Activated CD4-positive, CD25-positive, alpha-beta regulatory T cell treated with anti-CD3 and anti-CD28 coated beads, Interleukin-2, amount 50 U/mL, for 24 hours (primary cell): ENCODE results near the gene IGSF23.
"Not testable (repeated sequence)": the region's sequence is repeated elsewhere in the genome, so short reads cannot be mapped to it uniquely, and the experiment has no call there.

ENCODE experiments used
- ATAC-seq, 2 donors: fragments of 150-1000 bp; cut with Tn5 transposase; one replicate each; pipeline ENCODE4 v1.10.0; 2021; ENCODE audit warnings: mild to moderate bottlenecking in 1 of 2, moderate library complexity in 1 of 2

IGSF23 gene

DNA sequence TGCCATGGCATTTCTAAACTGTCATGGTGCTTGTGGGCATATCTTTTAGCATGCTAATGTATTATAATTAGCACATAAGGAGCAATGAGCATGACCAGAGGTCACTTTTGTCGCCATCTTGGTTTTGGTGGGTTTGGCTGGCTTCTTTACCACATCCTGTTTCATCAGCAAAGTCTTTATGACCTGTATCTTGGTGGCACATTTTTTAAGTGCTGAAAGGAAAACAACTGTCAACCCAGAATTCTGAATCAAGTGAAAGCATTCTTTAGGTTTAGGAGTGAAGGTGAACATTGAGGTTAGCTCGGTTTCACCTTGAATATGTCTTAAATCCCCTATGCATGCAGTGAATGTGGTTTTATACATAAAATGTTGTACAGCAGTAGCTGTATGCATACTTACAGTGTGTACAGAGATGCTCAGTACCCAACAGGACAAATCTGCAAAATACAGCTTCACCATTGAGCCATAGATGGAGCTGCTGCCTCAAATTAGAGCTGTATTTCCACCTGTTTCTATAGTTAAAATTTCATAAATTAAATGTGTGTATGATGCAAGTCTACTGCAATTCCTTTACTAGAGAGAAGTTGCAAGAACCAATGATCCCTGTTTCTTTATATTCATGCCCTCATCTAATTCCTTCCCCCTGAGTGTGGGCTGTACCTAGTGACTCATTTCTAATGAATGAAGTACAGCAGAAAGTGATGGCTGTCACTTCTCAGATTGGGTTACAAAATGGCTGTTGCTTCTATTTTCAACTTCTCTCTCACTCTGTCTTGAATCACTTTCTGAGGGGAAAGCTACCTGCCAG is 25.2 kb upstream of the IGSF23 start:
- no peak for ATAC-seq

DNA sequence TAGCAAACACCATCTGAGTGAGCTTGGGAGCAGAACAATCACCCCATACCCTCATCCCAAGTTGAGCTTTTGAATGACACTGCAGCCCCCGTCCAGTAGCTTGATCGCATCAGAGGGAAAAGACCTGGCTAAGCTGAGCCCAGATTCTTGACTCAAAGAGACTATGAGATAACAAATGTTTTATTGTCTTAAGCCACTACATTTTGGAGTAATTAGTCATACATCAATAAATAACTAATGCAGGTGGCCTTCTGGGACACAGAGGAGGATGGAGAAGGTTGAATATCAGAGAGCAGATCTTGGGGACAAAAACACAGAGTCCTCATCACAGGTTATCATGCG is 24.6 kb upstream of the IGSF23 start:
- no peak for ATAC-seq

DNA sequence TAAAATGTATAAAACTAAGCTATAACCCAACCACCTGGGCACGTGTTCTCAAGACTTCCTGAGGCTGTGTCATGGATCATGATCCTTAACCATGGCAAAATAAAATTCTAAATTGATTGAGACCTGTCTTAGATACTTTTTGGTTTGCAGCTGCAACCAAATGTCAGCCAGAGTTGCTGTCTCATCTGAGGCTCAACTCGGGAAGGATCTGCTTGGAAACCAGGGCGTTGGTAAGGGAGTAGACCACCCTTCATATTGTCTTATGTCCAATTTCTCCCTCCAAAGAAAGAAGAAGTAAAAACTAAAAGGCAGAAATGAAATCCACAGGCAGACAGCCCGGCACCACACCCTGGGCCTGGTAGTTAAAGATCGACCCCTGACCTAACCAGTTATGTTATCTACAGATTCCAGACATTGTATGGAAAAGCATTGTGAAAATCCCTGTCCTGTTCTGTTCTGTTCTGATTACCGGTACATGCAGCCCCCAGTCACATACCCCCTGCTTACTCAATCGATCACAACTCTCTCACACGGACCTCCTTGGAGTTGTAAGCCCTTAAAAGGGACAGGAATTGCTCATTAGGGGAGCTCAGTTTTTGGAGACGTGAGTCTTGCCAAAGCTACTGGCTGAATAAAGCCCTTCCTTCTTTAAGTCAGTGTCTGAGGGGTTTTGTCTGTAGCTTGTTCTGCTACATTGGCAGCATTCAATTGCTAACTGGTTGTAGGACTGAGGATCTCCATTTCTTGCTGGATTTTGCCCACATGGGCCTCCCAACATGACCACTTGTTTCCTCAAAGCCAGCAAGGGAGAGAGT is 22.9 kb upstream of the IGSF23 start:
- ATAC-seq, result no peak

DNA sequence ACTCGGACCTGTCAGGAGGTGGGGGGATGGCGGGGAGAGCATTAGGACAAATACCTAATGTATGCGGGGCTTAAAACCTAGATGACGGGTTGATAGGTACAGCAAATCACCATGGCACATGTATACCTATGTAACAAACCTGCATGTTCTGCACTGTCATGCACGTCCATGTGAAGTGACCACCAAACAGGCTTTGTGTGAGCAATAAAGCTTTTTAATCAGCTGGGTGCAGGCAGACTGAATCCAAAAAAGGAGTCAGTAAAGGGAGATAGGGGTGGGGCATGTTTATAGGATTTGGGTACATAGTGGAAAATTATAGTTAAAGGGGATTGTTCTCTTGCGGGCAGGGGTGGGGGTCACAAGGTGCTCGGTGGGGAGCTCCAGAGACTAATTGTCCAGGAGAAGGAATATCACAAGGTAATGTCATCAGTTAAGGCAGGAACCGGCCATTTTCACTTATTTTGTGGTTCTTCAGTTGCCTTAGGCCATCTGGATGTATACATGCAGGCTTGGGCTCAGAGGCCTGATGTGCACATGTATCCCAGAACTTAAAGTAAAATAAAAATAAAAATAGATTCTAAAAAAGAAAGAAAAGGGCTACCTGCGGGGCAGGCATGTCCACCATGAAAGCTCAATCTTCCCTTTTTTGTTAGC is 21.9 kb upstream of the IGSF23 start:
- ATAC-seq, result not testable (repeated sequence)

DNA sequence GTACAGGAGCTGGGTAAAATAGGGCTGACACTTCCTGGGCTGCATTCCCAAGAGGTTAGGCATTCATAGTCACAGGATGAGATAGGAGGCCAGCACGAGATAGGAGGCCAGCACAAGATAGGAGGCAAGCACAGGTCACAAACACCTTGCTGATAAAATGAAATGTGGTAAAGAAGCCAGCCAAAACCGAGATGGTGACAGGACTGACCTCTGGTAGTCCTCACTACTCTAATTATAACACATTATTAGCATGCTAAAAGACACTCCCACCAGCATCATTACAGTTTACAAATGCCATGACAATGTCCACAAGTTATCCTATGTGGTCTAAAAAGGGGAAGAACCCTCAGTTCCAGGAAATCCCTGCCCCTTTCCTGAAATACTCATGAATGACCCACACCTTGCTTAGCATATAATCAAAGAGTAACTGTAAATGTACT is 20.9 kb upstream of the IGSF23 start:
- ATAC-seq, result no peak

DNA sequence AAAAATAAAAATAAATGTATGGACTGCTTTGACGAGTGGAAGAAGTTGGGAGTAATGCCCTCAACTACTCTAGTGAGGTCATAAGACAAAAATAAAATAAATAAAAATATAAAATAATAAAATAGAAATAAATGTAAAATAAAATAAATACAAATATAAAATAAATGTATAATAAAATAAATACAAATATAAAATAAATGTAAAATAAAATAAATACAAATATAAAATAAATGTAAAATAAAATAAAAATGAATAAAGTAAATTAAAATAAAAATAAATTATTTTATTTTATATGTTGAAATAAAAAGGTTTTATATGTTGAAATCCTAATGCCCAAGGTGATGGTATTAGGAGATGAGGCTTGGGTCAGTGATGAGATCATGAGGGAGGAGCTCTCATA is 20.1 kb upstream of the IGSF23 start:
- no peak for ATAC-seq

DNA sequence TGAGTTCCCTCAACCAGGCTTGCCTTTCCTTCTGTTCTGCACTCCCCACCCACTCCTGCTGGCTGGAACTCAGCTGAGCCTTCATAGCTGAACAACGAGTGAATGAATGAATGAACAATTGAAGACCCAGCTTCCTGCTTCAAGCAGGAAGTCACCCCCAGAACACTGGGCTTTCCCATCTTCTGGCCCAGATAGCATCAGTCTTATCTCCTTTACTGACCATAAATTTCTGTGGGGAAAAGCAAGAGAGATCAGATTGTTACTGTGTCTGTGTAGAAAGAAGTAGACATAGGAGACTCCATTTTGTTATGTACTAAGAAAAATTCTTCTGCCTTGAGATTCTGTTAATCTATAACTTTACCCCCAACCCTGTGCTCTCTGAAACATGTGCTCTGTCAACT is 19.5 kb upstream of the IGSF23 start:
- ATAC-seq, result not testable (repeated sequence)

DNA sequence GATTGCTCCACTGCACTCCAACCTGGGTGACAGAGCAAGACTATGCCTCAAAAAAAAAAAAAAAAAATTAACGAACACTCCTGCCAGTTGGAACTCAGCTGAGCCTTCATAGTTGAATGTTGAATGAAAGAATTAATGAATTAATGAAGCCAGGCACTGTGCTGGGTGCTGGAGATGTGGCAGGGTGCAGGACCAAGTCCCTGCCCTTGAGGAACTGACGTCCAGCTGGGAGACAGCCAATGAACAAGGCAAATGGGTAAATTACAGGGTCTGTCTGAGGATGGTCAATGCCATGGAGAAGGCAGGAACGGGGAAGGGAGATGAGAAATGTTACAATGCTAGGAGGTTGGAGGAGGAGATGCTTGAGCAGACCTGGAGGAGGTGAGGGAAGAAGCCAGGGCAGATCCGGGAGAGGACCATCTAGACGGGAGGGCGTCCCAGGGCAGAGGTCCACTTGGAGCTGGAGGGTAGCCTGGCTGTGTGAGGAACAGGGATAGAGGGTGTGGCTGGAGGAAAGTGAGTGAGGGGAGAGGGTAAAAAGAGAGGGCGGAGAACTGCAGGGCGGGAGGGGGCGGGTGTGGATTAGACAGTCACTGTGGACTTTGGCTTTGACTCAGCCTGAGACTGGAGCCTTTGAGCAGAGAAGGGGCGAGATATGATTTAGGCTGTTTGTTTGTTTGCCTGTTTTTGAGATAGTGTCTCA is 16.8 kb upstream of the IGSF23 start:
- ATAC-seq, result no peak

DNA sequence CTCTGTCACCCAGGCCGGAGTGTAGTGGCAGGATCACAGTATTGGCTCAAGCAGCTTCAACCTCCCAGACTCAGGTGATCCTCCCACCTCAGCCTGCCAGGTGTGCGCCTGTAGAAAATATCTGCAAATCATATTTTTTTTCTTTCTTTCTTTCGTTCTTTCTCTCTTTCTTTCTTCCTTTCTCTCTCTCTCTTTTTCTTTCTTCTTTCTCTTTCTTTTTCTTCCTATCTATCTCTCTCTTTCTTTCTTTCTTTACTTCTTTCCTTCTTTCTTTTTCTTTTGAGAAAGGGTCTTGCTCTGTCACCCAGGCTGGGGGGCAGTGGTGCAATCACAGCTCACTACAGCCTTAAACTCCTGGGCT is 16.3 kb upstream of the IGSF23 start:
- no peak for ATAC-seq

DNA sequence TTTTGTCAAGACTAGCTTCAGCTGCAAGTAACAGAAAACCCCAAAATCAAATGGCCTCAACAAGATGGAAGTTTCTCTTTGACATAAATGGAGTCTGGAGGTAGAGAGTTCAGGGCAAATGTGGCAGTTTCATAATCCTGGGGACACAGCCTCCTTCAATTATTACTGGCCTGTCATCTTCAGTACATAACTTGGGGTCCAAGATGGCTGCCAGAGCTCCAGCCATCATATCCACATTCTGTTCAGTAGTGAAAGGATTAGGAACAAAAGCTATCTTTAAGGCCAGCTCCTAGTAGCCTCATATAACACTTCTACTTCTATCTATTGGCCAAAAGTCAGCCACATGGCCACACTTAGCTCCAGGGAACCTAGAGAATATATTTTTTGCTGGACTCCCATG is 15.0 kb upstream of the IGSF23 start:
- ATAC-seq, result no peak

DNA sequence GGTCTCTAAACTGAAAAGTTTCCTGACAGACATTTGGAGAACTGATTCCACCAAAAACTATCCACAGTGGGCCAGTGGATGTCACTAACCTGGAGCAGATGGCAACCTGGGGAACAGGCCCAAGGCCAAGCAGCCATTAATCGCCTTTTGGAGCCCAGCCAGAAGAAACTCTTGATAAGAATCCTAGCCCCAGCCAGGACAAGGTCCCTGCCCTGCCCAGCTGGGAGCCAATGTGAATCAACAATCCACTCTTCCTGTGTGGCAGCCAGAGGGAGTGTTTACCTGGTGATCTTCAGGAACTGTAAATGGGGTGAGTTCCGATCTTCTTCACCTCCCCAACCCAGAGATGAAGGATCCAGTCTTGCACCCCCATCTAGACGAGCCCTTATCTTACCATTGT is 14.5 kb upstream of the IGSF23 start:
- ATAC-seq, result no peak

DNA sequence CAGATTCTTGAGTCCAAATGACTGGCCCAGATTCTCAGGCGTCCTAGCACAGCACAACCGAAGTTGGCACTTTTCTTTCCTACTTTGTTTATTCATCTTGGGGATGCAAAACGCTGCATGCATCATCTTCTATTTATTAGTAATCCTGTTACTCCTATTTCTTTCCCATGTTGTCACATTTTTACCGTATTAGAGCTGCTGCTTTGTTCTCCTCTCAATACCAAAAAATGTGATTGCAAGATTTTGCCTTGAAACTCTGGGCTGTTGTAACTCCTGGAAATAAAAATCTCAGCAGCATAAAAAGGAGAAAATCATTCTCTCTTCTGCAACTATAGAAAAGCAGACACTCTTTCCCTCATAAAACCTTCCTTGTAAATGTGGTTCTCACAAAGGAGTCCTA is 12.9 kb upstream of the IGSF23 start:
- ATAC-seq, result no peak

DNA sequence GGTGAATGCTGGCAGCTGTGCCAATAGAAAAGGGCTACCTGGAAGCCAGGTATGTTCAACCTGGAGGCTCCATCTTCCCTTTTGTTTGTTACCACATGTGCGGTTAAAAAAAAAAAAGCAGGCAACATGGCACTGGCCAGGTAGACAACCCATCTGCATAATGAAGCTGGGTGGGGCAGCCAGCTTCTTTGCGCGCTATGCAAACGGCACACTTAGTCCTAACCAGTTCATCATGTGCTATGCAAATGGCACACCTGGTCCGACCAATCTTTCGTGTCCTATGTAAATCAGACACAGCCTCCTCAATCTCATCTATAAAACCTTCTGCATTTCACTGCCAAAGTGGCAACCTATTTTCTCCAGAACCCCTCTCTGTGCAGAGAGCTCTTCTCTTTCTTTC is 11.3 kb upstream of the IGSF23 start:
- ATAC-seq, result no peak

DNA sequence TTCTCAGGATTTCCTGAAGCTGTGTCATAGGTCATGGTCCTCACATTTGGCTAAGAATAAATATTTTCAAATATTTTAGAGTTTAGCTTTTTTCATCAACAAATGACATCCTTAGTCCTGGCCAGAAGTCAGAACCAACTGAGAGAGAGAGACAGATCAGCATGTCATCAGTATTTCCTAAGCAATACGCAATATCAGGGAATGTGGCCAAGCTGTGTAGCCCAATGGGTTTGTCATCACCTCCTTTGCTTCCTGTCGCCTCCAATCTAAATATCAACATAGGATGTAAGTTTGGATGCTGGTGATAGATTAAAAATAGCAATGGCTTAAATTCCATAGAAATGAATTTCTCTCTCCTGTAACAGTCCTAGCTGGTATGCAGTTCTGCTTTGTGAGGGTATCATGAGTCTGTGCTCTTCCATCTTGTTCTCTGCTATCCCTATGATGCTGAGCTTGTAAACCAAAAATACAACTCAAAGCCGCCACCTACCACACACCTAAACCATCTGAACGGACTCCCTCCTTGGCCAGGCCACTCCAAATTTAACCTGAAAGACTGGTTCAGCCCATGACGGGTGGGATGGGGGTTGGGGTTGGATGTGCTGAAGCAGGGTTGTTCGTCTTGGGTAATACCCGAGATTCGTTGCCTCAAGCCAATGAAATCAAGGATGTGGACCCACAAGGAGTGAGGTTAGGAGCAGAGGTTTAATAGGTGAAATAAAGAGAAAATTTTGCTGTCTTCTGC is 10.0 kb upstream of the IGSF23 start:
- ATAC-seq, result no peak

DNA sequence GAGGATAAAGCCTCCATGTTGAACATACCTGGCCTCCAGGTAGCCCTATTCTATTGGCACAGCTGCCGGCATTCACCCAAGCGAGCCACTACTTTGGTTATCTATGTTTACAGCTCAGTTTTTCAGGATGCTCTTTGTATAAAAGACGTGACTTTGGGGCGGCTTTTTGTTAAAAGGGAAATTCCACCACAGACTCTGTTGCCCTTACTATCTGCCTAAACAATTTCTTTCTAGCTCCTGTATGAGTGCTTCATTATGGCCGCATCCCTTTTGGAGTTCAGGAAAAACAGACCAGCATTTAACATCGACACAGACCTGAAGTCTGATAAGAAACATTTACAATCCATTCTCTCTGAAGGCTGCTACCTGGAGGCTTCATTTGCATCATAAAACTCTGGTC is 9.1 kb upstream of the IGSF23 start:
- no peak for ATAC-seq

DNA sequence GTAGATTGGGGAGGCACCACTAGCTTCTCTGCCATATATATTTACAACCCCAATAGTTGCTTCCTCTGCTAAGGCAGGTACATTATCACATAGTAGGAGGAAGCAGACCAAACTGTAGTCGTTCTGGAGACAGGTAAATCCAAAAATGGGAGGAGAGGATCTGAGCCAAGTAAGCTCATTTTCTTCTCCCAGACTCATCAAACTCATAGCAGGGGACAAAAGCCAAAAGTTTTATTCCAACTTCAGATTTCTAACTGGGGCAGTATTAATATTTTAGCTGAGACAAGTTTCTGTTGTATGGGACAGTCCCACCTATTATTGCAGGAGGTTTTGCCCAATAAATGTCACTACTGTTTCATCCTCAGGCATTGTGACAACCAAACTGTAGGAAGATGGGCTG is 7.8 kb upstream of the IGSF23 start:
- no peak for ATAC-seq

DNA sequence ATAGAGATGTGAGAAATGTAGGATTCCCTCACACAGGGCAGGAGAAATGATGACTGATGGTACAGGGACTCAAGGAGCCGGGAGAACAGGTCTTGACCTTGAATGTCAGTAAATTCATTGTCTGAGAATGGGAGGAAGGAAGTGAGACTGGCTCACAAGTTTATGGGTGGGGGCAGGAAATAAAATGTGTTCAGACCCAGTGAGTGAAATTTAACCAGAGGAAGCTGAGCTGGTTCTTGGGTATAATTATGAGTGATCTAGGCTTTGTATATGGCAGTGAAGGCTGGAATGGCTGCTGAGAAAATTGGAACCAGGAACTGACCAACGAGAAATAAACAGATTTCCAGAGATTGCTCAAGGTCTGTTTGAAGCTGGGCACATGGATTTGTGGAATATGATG is 6.3 kb upstream of the IGSF23 start:
- no peak for ATAC-seq

DNA sequence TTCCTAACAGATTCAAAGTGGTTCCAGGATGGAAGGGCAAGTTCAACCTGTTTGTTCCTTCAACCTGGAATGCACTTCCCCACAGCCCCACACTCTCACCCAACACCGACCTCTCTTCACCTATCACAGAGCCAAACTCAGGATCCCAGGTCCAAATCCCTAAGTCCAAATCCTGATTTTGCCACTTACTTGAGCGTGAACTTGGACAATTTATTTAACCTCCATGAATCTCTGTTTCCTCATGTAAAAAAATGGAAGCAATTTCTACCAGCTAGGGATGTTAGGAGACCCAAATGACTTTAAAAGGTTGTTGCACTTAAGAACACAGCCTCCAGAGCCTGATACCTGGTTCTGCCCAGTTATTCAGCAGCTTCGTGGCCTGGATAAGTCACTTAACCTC is 5.4 kb upstream of the IGSF23 start:
- no peak for ATAC-seq

DNA sequence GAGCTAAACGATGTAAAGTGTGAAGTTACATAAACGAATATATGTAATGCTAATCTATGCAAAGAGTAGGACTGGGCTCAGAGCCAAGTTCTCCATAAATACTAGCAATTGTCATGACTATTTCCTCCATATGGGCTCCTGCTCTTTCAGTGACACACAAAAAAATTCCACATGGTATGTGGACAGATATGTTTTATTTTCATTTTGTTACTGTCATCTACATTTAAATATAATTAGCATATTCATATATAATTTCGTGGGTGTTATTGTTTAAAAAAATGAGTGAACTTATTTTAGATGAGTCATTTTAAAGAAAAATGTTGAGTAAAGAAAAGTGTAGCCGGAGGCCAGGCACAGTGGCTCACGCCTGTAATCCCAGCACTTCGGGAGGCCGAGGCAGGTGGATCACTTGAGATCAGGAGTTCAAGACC is 5.0 kb upstream of the IGSF23 start:
- ATAC-seq, result no peak

DNA sequence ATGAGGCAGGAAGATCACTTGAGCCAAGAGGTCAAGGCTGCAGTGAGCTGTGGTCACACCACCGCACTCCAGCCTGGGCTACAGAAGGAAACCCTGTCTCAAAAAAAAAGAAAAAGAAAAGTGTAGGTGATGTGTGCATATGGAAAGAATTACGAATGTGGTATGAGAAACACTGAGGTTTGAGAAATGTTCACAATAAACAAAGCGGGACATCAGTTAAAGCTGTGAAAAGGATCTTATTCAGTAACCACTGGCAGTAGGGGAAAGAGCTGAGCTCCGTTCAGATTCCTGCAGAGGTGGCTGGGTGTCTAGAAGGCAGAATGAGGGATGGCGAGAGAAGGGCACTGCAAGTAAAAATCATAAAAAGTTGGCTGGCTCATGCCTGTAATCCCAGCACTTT is 4.1 kb upstream of the IGSF23 start:
- no peak for ATAC-seq

DNA sequence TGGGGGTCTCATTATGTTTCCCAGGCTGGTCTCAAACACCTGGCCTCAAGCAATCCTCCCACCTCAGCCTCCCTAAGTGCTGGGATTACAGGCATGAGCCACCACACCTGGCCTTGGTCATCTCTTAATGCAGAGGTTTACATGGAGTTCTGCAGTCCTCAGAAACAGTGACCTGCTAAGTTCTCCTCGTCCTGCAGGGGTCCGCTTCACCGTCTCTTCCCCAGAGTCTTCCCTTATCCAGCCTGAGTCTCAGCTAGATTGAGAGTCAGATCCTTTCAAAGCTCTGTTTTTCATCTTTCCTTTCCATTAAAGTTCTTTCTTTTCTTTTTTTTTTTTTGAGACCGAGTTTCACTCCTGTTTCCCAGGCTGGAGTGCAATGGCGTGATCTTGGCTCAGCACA is 2.9 kb upstream of the IGSF23 start:
- not testable (repeated sequence) for ATAC-seq

DNA sequence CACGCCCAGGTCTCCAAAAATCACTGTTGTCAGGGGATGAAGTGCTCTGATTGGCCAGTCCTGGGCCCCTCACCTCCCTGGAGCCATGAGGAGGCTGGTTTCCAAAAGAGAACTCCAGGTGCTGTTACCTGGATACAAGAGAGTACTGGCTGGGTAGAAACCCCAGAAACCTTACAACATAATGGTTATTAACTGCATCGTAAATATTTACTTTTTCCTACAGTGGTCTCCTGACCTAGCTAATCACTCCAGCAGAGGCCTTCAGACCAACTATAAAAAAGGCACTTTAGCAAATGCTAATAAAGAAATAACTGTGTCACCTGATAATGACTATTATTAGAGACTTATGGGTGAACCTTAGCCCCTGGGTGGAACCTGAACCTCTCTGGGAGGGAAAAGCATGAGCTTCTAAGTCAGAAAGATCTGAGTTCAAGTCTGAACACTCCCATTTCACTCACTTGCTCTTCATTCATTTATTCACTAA is 1.5 kb upstream of the IGSF23 start:
- no peak for ATAC-seq
